ENCODE measurements around the gene MAX. TPM values are rescaled to one million over a fixed set of nuclear protein-coding genes. Genes with fewer than 3 reads are reported as not detected.
A peak's percentile ranks its signal among the peaks of the same experiment; 100 is the strongest.

The MAX gene
- total and polyA plus RNA-seq, 2 of the 8 experiments (the other 6 are each of a cell fraction or from before 2014, with no cell fraction given), result 36.9 to 65.1 TPM

GRCh38 chr14:65100922-65101541, 1.3 kb downstream of the MAX start:
- H2BK120ac ChIP-seq (replicated peaks; ENCODE audit: low read depth, low read length), result no peak overlapping the region
- no peak overlapping the region for H4K91ac ChIP-seq (replicated peaks; ENCODE audit: insufficient read length, low read length)
- no peak overlapping the region for H4K5ac ChIP-seq (ENCODE audit: insufficient read length, low read depth, low read length)
- peaks cover 2% of the 10 kb centered on the region; the same call in 1 of the 2 replicates for H3K79me1 ChIP-seq (ENCODE audit: low read depth, low read length)
- H3K79me2 ChIP-seq (ENCODE audit: control insufficient read depth in 1 of 2, insufficient read depth in 2 of 2, low read length in 2 of 2), result peaks cover 0 to 49% of the 10 kb centered on the region in 2 experiments; a peak in 2 of 4 replicates
- DNase-seq (ENCODE audit: low read depth in 1 of 2, low spot score in 2 of 2) (no peak), FAIRE-seq (no peak)
- H3K27ac ChIP-seq (ENCODE audit: low read depth, low read length), result no peak overlapping the region
- TF ChIP-seq BACH1 (IDR thresholded peaks at IDR 0.05; ENCODE audit: low read length) (no peak), RBBP5 (IDR thresholded peaks at IDR 0.05; ENCODE audit: borderline replicate concordance, low read depth, low read length) (no peak), POLR2A (IDR thresholded peaks at IDR 0.05; ENCODE audit: control extremely low read depth in 1 of 2, low read depth in 2 of 2, low read length in 2 of 2) (no peak), TBP (IDR thresholded peaks at IDR 0.05; ENCODE audit: low read depth, low read length) (no peak), TCF12 (IDR thresholded peaks at IDR 0.05; ENCODE audit: low read depth, low read length) (no peak), SP4 (IDR thresholded peaks at IDR 0.05; ENCODE audit: low read length) (no peak), YY1 (IDR thresholded peaks at IDR 0.05; ENCODE audit: low read depth, low read length) (no peak), CEBPB (IDR thresholded peaks at IDR 0.05; ENCODE audit: low read depth, low read length) (no peak), SIX5 (IDR thresholded peaks at IDR 0.05; ENCODE audit: low read depth, low read length) (no peak), CBX5 (IDR thresholded peaks at IDR 0.05; ENCODE audit: low read depth, low read length) (no peak), USF2 (IDR thresholded peaks at IDR 0.05; ENCODE audit: low read length) (no peak), BRCA1 (IDR thresholded peaks at IDR 0.05; ENCODE audit: low read depth, low read length) (no peak)
- TF ChIP-seq, protein P1, sequence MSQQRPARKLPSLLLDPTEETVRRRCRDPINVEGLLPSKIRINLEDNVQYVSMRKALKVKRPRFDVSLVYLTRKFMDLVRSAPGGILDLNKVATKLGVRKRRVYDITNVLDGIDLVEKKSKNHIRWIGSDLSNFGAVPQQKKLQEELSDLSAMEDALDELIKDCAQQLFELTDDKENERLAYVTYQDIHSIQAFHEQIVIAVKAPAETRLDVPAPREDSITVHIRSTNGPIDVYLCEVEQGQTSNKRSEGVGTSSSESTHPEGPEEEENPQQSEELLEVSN (IDR thresholded peaks at IDR 0.05), result no peak
- peaks cover 0 to 1% (median under 1%) of the 10 kb centered on the region in 4 experiments; a peak in 4 of 7 replicates for H3K4me1 ChIP-seq (replicated peaks in 1 of 4; ENCODE audit: control insufficient read depth in 3 of 4, insufficient read depth in 4 of 4, low read length in 3 of 4)
- ChIA-PET CTCF (ENCODE audit: partially characterized antibody) (interaction anchor here (0.8 kb wide), 1 partner anchor 117 kb away, joined by 3 read pairs; no protein-coding TSS in a partner anchor), POLR2A (ENCODE audit: partially characterized antibody) (interaction anchor here (1.3 kb wide), 1 partner anchor 22 kb away, joined by 4 read pairs; no protein-coding TSS in a partner anchor)
- no peak overlapping the region for H3K14ac ChIP-seq (ENCODE audit: insufficient read length)
- 33% methylated on average over 6 of the region's 6 CpGs; no CpG with 5 or more reads in 1 of the 2 experiments for WGBS, 2 experiments (ENCODE audit: extremely low coverage in 1 of 2, insufficient coverage in 1 of 2, insufficient read length in 1 of 2, insufficient replicate concordance in 2 of 2, low coverage in 1 of 2, low lambda C conversion rate in 2 of 2, missing lambda C conversion rate in 1 of 2)
- no peak overlapping the region for H2BK5ac ChIP-seq (ENCODE audit: low read depth, low read length)
- no peak overlapping the region for H2BK20ac ChIP-seq (ENCODE audit: low read length)
- H3K4ac ChIP-seq (replicated peaks; ENCODE audit: insufficient read length, low read depth, low read length), result no peak overlapping the region
- no peak overlapping the region for H2AK5ac ChIP-seq (ENCODE audit: low read depth, low read length)
- no peak overlapping the region for H2AFZ ChIP-seq (ENCODE audit: low read length)
- H2BK15ac ChIP-seq (ENCODE audit: low read length), result no peak overlapping the region
- H3K4me2 ChIP-seq (ENCODE audit: insufficient read depth in 1 of 2, low read depth in 2 of 2, low read length in 2 of 2), result peak overlapping the region; percentile 68 to 81
- H4K8ac ChIP-seq (ENCODE audit: extremely low read depth, insufficient read depth, low read length), result no peak overlapping the region
- peaks cover 0 to 19% (median 6%) of the 10 kb centered on the region in 4 experiments; a peak in 4 of 8 replicates for H3K36me3 ChIP-seq (ENCODE audit: control insufficient read depth in 2 of 4, insufficient read depth in 4 of 4, low read length in 3 of 4)
- no peak overlapping the region; a peak in 1 of 7 replicates for H3K9ac ChIP-seq (replicated peaks in 1 of 4; ENCODE audit: extremely low read depth in 1 of 4, low read depth in 3 of 4, low read length in 3 of 4)
- peaks cover 5% of the 10 kb centered on the region; the same call in 1 of the 2 replicates for H3K23me2 ChIP-seq (ENCODE audit: low read depth, low read length)
- H3K18ac ChIP-seq (ENCODE audit: extremely low read depth, low read length), result no peak overlapping the region
- H3K4me3 ChIP-seq (ENCODE audit: extremely low read depth in 1 of 4, insufficient read depth in 2 of 4, low read depth in 3 of 4, low read length in 4 of 4), result peak overlapping the region; percentile 65 to 98 (median 79)
- H3K56ac ChIP-seq (replicated peaks; ENCODE audit: insufficient read length, low read depth, low read length), result no peak overlapping the region
- no peaks in the 10 kb centered on the region; a peak in 2 of 7 replicates for H3K27me3 ChIP-seq (replicated peaks in 1 of 4; ENCODE audit: control insufficient read depth in 3 of 4, extremely low read depth in 1 of 4, insufficient read depth in 3 of 4, low read length in 3 of 4)
- H3K23ac ChIP-seq (ENCODE audit: insufficient read length), result no peak overlapping the region
- peaks cover 3 to 5% of the 10 kb centered on the region in 2 experiments for H4K20me1 ChIP-seq (replicated peaks in 1 of 2; ENCODE audit: control insufficient read depth in 1 of 2, insufficient read depth in 2 of 2, low read length in 2 of 2)
- no peak overlapping the region for H2BK12ac ChIP-seq (ENCODE audit: low read depth, low read length)
- no peaks in the 10 kb centered on the region for H3K9me3 ChIP-seq (ENCODE audit: insufficient read depth in 2 of 2, low read depth in 1 of 2, low read length in 1 of 2)
